GM03348 (cell line): ENCODE results near the gene CWF19L2.

Experiments
- DNase-seq: peaks from one replicate; pipeline ENCODE4 v3.0.0; 2012; ENCODE audit warnings: low spot score

CWF19L2 gene

DNA sequence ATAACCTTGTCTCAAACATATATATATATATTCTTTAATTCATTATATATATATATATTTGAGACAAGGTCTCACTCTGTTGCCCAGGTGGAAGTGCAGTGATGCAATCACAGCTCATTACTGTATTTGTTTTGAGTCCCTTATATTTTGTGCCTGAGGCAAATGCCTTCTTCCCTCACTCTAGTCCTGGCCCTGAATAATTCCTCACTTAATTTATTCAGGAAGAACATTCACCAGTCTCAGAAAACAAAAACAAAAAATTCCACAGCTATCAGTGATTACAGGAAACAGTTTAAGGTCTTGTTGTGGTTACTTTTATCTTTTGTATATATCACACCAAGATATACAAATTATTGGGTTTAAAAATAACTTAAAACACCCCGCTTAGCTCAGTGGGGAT is 155.7 kb downstream of the CWF19L2 start:
- no peak for DNase-seq

DNA sequence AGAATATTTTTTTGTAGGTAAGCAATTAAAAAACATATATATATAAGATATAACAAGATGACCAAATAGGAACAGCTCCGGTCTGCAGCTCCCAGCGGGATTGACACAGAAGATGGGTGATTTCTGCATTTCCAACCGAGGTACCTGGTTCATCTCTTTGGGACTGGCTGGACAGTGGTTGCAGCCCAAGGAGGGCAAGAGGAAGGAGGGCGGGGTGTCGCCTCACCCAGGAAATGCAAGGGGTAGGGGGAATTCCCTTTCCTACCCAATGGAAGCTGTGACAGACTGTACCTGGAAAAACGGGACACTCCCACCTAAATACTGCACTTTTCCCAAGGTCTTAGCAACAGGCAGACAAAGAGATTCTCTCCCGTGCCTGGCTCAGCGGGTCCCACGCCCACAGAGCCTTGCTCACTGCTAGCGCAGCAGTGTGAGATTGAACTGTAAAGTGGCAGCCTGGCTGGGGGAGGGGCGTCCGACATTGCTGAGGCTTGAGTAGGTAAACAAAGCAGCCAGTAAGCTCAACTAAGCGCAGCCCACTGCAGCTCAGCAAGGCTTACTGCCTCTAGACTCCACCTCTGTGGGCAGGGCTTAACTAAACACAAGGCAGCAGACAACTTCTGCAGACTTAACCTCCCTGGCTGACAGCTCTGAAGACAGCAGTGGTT is 163.8 kb downstream of the CWF19L2 start:
- no peak for DNase-seq

GRCh38 chr11:107282195-107282594 is 175.4 kb downstream of the CWF19L2 start:
- no peak for DNase-seq
